CD14-positive monocyte (primary cell): ENCODE data around the gene GNB2. TPM values are rescaled to one million over a fixed set of nuclear protein-coding genes. Genes with fewer than 3 reads are reported as not detected.

ENCODE experiments used
- DNase-seq, 3 donors: peaks; one replicate each; pipeline ENCODE4 v3.0.0-alpha.2; 2011 to 2022
- H2AFZ ChIP-seq: 2 replicates; pipeline ENCODE4 v1.6.0; 2012; ENCODE audit warnings: mild to moderate bottlenecking, low read depth, low read length, inconsistent platforms; ENCODE audit not compliant: insufficient read depth, poor library complexity, severe bottlenecking
- H3K27ac ChIP-seq, 2 donors: 1 replicate in 1 of 2; 2 replicates in 1 of 2; pipeline ENCODE4 v1.5.1; 2012 to 2013; ENCODE audit warnings: low read length in 2 of 2, control low read depth in 1 of 2, inconsistent platforms in 1 of 2, low read depth in 1 of 2, mild to moderate bottlenecking in 1 of 2
- H3K27me3 ChIP-seq, 2 donors: one replicate each; pipeline versions ENCODE4 v1.6.0 to v1.6.1; 2011 to 2013; ENCODE audit warnings: low read length in 2 of 2; ENCODE audit not compliant: control insufficient read depth in 2 of 2, insufficient read depth in 2 of 2
- H3K36me3 ChIP-seq, 2 donors: replicated peaks in 1 of 2; 1 replicate in 1 of 2; 2 replicates in 1 of 2; pipeline versions ENCODE4 v1.5.1 to v1.6.1; 2012 to 2013; ENCODE audit warnings: low read length in 2 of 2, control low read depth in 1 of 2, inconsistent platforms in 1 of 2, mild to moderate bottlenecking in 1 of 2; ENCODE audit not compliant: insufficient read depth in 2 of 2, control insufficient read depth in 1 of 2
- H3K4me1 ChIP-seq, 2 donors: 1 replicate in 1 of 2; 2 replicates in 1 of 2; pipeline versions ENCODE4 v1.5.1 to v1.6.1; 2012 to 2013; ENCODE audit warnings: low read length in 2 of 2, control low read depth in 1 of 2, inconsistent platforms in 1 of 2, mild to moderate bottlenecking in 1 of 2, moderate library complexity in 1 of 2; ENCODE audit not compliant: insufficient read depth in 2 of 2, control insufficient read depth in 1 of 2
- H3K4me2 ChIP-seq: replicated peaks from 2 replicates; pipeline ENCODE3; 2012; ENCODE audit warnings: low read length, moderate library complexity, mild to moderate bottlenecking; ENCODE audit not compliant: poor library complexity, severe bottlenecking; ENCODE audit errors: extremely low read depth
- H3K4me3 ChIP-seq, 3 experiments: fragments of 200-600 bp in 1 of 3; sonication (generic) in 1 of 3; replicated peaks in 1 of 3; 1 replicate in 2 of 3; 2 replicates in 1 of 3; pipeline ENCODE4 v1.5.1; 2011 to 2013; ENCODE audit warnings: low read length in 3 of 3, mild to moderate bottlenecking in 3 of 3, control low read depth in 2 of 3, low read depth in 2 of 3, inconsistent platforms in 1 of 3, moderate library complexity in 1 of 3
- H3K79me2 ChIP-seq: 2 replicates; pipeline ENCODE4 v1.6.0; 2012; ENCODE audit warnings: mild to moderate bottlenecking, control low read depth, inconsistent platforms, low read length, moderate library complexity; ENCODE audit not compliant: insufficient read depth
- H3K9ac ChIP-seq: 2 replicates; pipeline ENCODE4 v1.6.0; 2017; ENCODE audit warnings: low read length, mild to moderate bottlenecking; ENCODE audit not compliant: insufficient read depth, poor library complexity, severe bottlenecking
- H3K9me3 ChIP-seq, 2 donors: replicated peaks in 1 of 2; 1 replicate in 1 of 2; 2 replicates in 1 of 2; pipeline versions ENCODE4 v1.5.1 to v1.6.1; 2012 to 2013; ENCODE audit warnings: low read length in 2 of 2, control low read depth in 1 of 2; ENCODE audit not compliant: control insufficient read depth in 1 of 2, insufficient read depth in 1 of 2
- H4K20me1 ChIP-seq: 2 replicates; pipeline ENCODE4 v1.6.0; 2012; ENCODE audit warnings: mild to moderate bottlenecking, low read length, control low read depth, moderate library complexity; ENCODE audit not compliant: insufficient read depth
- H3K27ac Mint-ChIP-seq, 7 donors: one replicate each; pipeline ENCODE4 v1.8.0; 2020; ENCODE audit warnings: mild to moderate bottlenecking in 7 of 7, mixed read lengths in 7 of 7, moderate library complexity in 6 of 7, inconsistent platforms in 2 of 7
- H3K27me3 Mint-ChIP-seq, 3 donors: one replicate each; pipeline ENCODE4 v1.8.0; 2021 to 2022; ENCODE audit warnings: low read depth in 3 of 3, mild to moderate bottlenecking in 3 of 3, mixed read lengths in 3 of 3, moderate library complexity in 3 of 3, inconsistent platforms in 1 of 3
- H3K36me3 Mint-ChIP-seq, 2 donors: one replicate each; pipeline ENCODE4 v1.8.0; 2020; ENCODE audit warnings: mixed read lengths in 2 of 2, inconsistent platforms in 1 of 2, mild to moderate bottlenecking in 1 of 2
- H3K4me1 Mint-ChIP-seq: one replicate; pipeline ENCODE4 v1.8.0; 2020; ENCODE audit warnings: mild to moderate bottlenecking, mixed read lengths
- H3K4me3 Mint-ChIP-seq, 2 donors: one replicate each; pipeline ENCODE4 v1.8.0; 2020; ENCODE audit warnings: mild to moderate bottlenecking in 2 of 2, mixed read lengths in 2 of 2, moderate library complexity in 1 of 2
- H3K9me3 Mint-ChIP-seq, 7 donors: one replicate each; pipeline ENCODE4 v1.8.0; 2020 to 2022; ENCODE audit warnings: mixed read lengths in 7 of 7, mild to moderate bottlenecking in 6 of 7, moderate library complexity in 6 of 7, inconsistent platforms in 2 of 7
- WGBS: methylation state at CpG from one replicate; pipeline ENCODE4 v1.1.5; 2013; ENCODE audit warnings: missing lambda C conversion rate; ENCODE audit not compliant: insufficient coverage; 5-methylcytosine and 5-hydroxymethylcytosine counted together
- intact Hi-C, 2 donors: fragments of 100-400 bp; cut with micrococcal nuclease; formaldehyde crosslinking; loops; one replicate each; pipeline versions ENCODE4 v1.15.0 to v1.15.1; 2023
- polyA plus RNA-seq, 3 donors: library from polyadenylated mRNA; depleted of rRNA in 1 of 3; unstranded in 2 of 3; stranded (reverse) in 1 of 3; fragments of 300-500 nt in 2 of 3; fragments of >200 nt in 1 of 3; fragmentation: Illumina TruSeq in 2 of 3; gene quantifications; 1 replicate in 2 of 3; 2 replicates in 1 of 3; pipeline ENCODE4 v1.2.3, GENCODE V29; 2012 to 2021
- TF ChIP-seq, protein P1 (sequence below): fragments of 200-600 bp; IDR thresholded peaks from one replicate; pipeline ENCODE4 v1.8.0; 2022; ENCODE audit warnings: antibody characterized with exemption, mild to moderate bottlenecking

GNB2 gene
- polyA plus RNA-seq, 3 donors: 90.0 to 436 (median 94.6) TPM

DNA sequence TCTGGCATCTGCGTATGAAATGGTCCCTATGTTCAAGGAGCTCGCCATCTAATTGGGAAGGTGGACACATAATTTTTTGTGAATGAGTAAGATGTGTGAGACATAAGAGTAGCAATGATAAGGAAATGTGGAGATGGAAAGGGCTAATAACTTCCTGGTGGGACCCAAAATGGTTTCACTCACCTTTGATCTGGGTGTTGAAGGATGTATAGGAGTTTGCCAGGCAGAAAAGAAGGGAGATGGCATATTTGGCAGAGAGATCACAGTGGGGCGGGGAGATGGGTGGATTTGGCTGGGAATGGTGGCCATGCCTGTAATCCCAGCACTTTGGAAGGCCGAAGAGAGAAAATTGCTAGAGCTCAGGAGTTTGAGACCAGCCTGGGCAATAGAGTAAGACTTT is 36.9 kb downstream of the GNB2 start:
- H2AFZ ChIP-seq: no peak overlapping the region
- H4K20me1 ChIP-seq: no peaks in the 10 kb centered on the region
- H3K4me2 ChIP-seq: no peak overlapping the region
- no peak for DNase-seq
- WGBS: 80% methylated on average over 1 of the region's 4 CpGs
- H3K4me3 Mint-ChIP-seq: no peak overlapping the region
- H3K27ac Mint-ChIP-seq: no peak overlapping the region
- H3K36me3 Mint-ChIP-seq: peaks cover 2 to 7% of the 10 kb centered on the region in 2 donors
- peaks cover 10 to 16% of the 10 kb centered on the region in 2 donors for H3K4me1 ChIP-seq
- TF ChIP-seq, protein P1, sequence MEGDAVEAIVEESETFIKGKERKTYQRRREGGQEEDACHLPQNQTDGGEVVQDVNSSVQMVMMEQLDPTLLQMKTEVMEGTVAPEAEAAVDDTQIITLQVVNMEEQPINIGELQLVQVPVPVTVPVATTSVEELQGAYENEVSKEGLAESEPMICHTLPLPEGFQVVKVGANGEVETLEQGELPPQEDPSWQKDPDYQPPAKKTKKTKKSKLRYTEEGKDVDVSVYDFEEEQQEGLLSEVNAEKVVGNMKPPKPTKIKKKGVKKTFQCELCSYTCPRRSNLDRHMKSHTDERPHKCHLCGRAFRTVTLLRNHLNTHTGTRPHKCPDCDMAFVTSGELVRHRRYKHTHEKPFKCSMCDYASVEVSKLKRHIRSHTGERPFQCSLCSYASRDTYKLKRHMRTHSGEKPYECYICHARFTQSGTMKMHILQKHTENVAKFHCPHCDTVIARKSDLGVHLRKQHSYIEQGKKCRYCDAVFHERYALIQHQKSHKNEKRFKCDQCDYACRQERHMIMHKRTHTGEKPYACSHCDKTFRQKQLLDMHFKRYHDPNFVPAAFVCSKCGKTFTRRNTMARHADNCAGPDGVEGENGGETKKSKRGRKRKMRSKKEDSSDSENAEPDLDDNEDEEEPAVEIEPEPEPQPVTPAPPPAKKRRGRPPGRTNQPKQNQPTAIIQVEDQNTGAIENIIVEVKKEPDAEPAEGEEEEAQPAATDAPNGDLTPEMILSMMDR: no peak
- H3K36me3 ChIP-seq: no peaks in the 10 kb centered on the region
- no peak overlapping the region for H3K27ac ChIP-seq
- no peaks in the 10 kb centered on the region for H3K9me3 Mint-ChIP-seq
- H3K4me3 ChIP-seq: no peak overlapping the region
- H3K79me2 ChIP-seq: peaks cover 16% of the 10 kb centered on the region
- peaks cover 0 to 2% (median 0%) of the 10 kb centered on the region in 3 donors for H3K27me3 Mint-ChIP-seq
- no peak overlapping the region for H3K9ac ChIP-seq
- H3K9me3 ChIP-seq: no peaks in the 10 kb centered on the region
- no peaks in the 10 kb centered on the region for H3K27me3 ChIP-seq
- intact Hi-C loops: no loop called here
- H3K4me1 Mint-ChIP-seq: peaks cover 14% of the 10 kb centered on the region

DNA sequence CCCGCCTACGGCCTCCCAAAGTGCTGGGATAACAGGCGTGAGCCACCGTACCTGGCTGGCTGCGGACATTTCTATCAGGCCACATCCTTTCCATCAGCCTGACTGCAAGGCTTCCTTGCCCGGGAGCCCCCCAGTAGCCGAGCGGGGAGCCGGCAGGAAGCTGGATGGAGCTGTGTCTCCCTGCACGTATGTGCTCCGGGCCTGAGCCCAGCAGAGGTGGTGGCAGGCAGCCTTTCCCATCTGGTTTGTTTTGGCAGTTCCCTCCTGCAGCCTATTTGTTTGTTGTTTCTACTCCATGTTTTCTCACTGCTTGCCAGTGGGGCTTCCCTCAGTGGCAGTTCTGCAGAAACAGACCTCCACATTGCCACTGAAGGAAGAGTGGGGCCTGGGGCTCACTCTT is 37.8 kb downstream of the GNB2 start:
- no peak overlapping the region for H3K4me3 ChIP-seq
- Mint-ChIP-seq H3K4me1 (peaks cover 12% of the 10 kb centered on the region), H3K9me3 (no peaks in the 10 kb centered on the region), H3K27me3 (peaks cover 0 to 5% (median 4%) of the 10 kb centered on the region in 3 donors), H3K4me3 (no peak overlapping the region), H3K27ac (peak overlapping the region in 1 of 7 donors; percentile 42), H3K36me3 (peaks cover 2 to 7% of the 10 kb centered on the region in 2 donors)
- no peaks in the 10 kb centered on the region for H3K27me3 ChIP-seq
- DNase-seq: no peak
- no peak overlapping the region for H2AFZ ChIP-seq
- 98% methylated on average over 11 of the region's 11 CpGs for WGBS
- no peaks in the 10 kb centered on the region for H4K20me1 ChIP-seq
- no peak overlapping the region for H3K27ac ChIP-seq
- H3K4me1 ChIP-seq: peaks cover 8 to 11% of the 10 kb centered on the region in 2 donors
- TF ChIP-seq, protein P1: no peak
- H3K9me3 ChIP-seq: no peaks in the 10 kb centered on the region
- peaks cover 12% of the 10 kb centered on the region for H3K79me2 ChIP-seq
- H3K4me2 ChIP-seq: no peak overlapping the region
- no peak overlapping the region for H3K9ac ChIP-seq
- intact Hi-C loops: no loop called here
- no peaks in the 10 kb centered on the region for H3K36me3 ChIP-seq
